ENCODE data around the gene GTF3C2.

DNA sequence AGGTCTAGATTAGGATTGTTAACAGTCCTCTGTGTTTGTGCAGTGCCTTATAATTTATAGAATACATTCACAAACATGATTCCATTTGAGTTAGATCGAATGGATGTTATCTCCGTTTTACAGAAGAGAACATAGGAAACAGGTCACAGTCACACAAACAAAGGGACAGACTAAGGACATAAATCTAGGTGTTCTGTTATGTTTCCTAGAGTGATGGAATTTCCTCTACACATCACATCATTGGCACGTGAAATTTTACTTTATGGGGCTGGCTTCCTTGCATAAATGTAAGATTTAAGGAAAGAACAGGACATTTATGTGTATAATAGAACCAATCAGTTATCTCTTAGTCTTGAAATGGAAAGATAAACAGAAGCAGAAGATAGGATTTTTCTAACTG, 68.0 kb downstream of the GTF3C2 start:
- TF ChIP-seq, protein P1, sequence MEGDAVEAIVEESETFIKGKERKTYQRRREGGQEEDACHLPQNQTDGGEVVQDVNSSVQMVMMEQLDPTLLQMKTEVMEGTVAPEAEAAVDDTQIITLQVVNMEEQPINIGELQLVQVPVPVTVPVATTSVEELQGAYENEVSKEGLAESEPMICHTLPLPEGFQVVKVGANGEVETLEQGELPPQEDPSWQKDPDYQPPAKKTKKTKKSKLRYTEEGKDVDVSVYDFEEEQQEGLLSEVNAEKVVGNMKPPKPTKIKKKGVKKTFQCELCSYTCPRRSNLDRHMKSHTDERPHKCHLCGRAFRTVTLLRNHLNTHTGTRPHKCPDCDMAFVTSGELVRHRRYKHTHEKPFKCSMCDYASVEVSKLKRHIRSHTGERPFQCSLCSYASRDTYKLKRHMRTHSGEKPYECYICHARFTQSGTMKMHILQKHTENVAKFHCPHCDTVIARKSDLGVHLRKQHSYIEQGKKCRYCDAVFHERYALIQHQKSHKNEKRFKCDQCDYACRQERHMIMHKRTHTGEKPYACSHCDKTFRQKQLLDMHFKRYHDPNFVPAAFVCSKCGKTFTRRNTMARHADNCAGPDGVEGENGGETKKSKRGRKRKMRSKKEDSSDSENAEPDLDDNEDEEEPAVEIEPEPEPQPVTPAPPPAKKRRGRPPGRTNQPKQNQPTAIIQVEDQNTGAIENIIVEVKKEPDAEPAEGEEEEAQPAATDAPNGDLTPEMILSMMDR (IDR thresholded peaks at IDR 0.05 in 2 of 3, conservative IDR thresholded peaks at IDR 0.05 in 1 of 3; ENCODE audit: control insufficient read depth in 2 of 3, extremely low read depth in 1 of 3, insufficient read depth in 1 of 3, low read depth in 3 of 3, low read length in 3 of 3) = no peak
- TF ChIP-seq POLR2AphosphoS5 (IDR thresholded peaks at IDR 0.05; ENCODE audit: low read length) = no peak
- no peak for TF ChIP-seq NFIC (IDR thresholded peaks at IDR 0.05; ENCODE audit: low read depth, low read length)
- no peak for TF ChIP-seq BRCA1 (IDR thresholded peaks at IDR 0.05; ENCODE audit: low read depth, low read length)
- TF ChIP-seq HDAC6 (IDR thresholded peaks at IDR 0.05; ENCODE audit: unreplicated experiment) = no peak
- TF ChIP-seq KDM1A (IDR thresholded peaks at IDR 0.05; ENCODE audit: borderline replicate concordance) = no peak

All from GM12878 (cell line).